HEK293 (cell line): ENCODE data around the gene EBF4.

Experiments used
- BCL11A ChIP-seq: fragments of 450-650 bp; formaldehyde crosslinking; IDR thresholded peaks from 2 replicates; pipeline ENCODE4 v1.5.1; 2016; ENCODE audit warnings: low read depth, missing biosample characterization, missing genetic modification characterization
- CTCF ChIP-seq: fragments of 450-650 bp; formaldehyde crosslinking; IDR thresholded peaks from 2 replicates; pipeline ENCODE4 v1.5.1; 2016; ENCODE audit warnings: missing biosample characterization, missing genetic modification characterization
- FEZF1 ChIP-seq: fragments of 450-650 bp; formaldehyde crosslinking; IDR thresholded peaks from 2 replicates; pipeline ENCODE4 v1.5.1; 2016; ENCODE audit warnings: missing biosample characterization, missing genetic modification characterization
- KLF8 ChIP-seq: fragments of 450-650 bp; formaldehyde crosslinking; IDR thresholded peaks from 2 replicates; pipeline ENCODE4 v1.5.1; 2016; ENCODE audit warnings: missing biosample characterization, missing genetic modification characterization
- PRDM10 ChIP-seq: fragments of 450-650 bp; formaldehyde crosslinking; IDR thresholded peaks from 2 replicates; pipeline ENCODE4 v1.5.1; 2016; ENCODE audit warnings: missing biosample characterization, missing genetic modification characterization
- TCF7L2 ChIP-seq: IDR thresholded peaks from 2 replicates; pipeline ENCODE4 v1.6.1; 2011; ENCODE audit warnings: low read depth, mild to moderate bottlenecking, inconsistent platforms, low read length, moderate library complexity, borderline replicate concordance
- YY1 ChIP-seq: fragments of 450-650 bp; formaldehyde crosslinking; IDR thresholded peaks from 2 replicates; pipeline ENCODE4 v1.5.1; 2018; ENCODE audit warnings: missing biosample characterization, missing genetic modification characterization
- ZBTB1 ChIP-seq: fragments of 450-650 bp; formaldehyde crosslinking; IDR thresholded peaks from 2 replicates; pipeline ENCODE4 v1.5.1; 2016; ENCODE audit warnings: missing biosample characterization, missing genetic modification characterization
- ZBTB20 ChIP-seq: fragments of 450-650 bp; formaldehyde crosslinking; IDR thresholded peaks from 2 replicates; pipeline ENCODE4 v1.5.1; 2016; ENCODE audit warnings: missing biosample characterization, missing genetic modification characterization
- ZNF302 ChIP-seq: fragments of 450-650 bp; formaldehyde crosslinking; IDR thresholded peaks from 2 replicates; pipeline ENCODE4 v1.5.1; 2016; ENCODE audit warnings: missing biosample characterization, missing genetic modification characterization, low read depth
- ZNF501 ChIP-seq: fragments of 450-650 bp; formaldehyde crosslinking; IDR thresholded peaks from 2 replicates; pipeline ENCODE4 v1.5.1; 2016; ENCODE audit warnings: missing biosample characterization, missing genetic modification characterization
- TF ChIP-seq, protein P1 (sequence below): fragments of 450-650 bp; formaldehyde crosslinking; optimal IDR thresholded peaks from 2 replicates; pipeline ENCODE3; 2016; ENCODE audit warnings: missing biosample characterization, mild to moderate bottlenecking, missing genetic modification characterization
- TF ChIP-seq, protein P2 (sequence below): fragments of 450-650 bp; formaldehyde crosslinking; IDR thresholded peaks from 2 replicates; pipeline ENCODE4 v1.5.1; 2016; ENCODE audit warnings: missing biosample characterization, missing genetic modification characterization

DNA sequence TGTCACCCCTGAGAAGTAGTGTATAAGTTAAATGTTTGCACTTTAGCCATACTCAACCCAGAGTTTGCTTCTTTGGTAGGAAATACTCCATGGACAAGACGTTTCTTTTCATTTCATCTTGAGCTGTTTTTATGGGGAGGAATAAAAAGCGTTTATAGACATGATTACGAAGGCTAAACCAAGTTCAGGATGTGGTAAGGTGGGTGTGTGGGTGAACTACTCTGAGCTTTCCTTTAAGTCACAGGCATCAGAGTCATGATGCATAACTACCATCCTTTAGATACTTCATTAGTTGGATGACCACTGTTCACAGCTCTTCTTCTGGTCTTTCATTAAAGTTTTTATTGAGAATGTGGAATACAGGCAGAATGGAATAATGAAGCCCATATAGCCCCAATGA is 48.9 kb downstream of the EBF4 start:
- TF ChIP-seq TCF7L2 (no peak), YY1 (tag by site-specific recombination) (no peak), ZNF302 (tag by site-specific recombination) (no peak), FEZF1 (no peak), CTCF (tag by site-specific recombination) (no peak), ZBTB1 (tag by site-specific recombination) (no peak), BCL11A (tag by site-specific recombination) (no peak), KLF8 (tag by site-specific recombination) (no peak), ZBTB20 (tag by site-specific recombination) (no peak), ZNF501 (tag by site-specific recombination) (no peak), PRDM10 (tag by site-specific recombination) (no peak)
- TF ChIP-seq, protein P1, sequence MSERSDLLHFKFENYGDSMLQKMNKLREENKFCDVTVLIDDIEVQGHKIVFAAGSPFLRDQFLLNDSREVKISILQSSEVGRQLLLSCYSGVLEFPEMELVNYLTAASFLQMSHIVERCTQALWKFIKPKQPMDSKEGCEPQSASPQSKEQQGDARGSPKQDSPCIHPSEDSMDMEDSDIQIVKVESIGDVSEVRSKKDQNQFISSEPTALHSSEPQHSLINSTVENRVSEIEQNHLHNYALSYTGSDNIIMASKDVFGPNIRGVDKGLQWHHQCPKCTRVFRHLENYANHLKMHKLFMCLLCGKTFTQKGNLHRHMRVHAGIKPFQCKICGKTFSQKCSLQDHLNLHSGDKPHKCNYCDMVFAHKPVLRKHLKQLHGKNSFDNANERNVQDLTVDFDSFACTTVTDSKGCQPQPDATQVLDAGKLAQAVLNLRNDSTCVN (tag by site-specific recombination), result no peak
- TF ChIP-seq, protein P2, sequence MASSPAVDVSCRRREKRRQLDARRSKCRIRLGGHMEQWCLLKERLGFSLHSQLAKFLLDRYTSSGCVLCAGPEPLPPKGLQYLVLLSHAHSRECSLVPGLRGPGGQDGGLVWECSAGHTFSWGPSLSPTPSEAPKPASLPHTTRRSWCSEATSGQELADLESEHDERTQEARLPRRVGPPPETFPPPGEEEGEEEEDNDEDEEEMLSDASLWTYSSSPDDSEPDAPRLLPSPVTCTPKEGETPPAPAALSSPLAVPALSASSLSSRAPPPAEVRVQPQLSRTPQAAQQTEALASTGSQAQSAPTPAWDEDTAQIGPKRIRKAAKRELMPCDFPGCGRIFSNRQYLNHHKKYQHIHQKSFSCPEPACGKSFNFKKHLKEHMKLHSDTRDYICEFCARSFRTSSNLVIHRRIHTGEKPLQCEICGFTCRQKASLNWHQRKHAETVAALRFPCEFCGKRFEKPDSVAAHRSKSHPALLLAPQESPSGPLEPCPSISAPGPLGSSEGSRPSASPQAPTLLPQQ (tag by site-specific recombination), result no peak
